ENCODE measurements around the gene CTNND2.

DNA sequence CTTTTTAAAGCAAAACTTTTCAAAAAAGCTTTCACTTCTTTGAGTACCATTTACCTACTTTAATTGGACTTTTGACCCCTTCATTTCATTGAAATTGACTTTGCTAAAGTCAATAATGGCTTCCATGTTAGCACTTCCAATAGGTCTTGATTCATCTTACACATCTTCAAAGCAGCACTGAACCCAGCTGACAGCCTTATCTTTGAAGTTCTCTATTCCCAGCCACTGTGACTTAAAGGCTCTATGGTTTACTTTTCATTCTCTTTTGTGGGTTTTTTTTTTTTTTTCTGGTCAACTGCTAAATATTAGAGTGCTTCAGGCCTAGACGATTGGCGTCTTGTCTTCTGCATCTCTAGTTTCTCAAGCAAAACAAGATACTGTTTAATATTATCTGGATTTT is 385.0 kb downstream of the CTNND2 start:
- TF ChIP-seq CTCF (IDR thresholded peaks at IDR 0.05) (no peak), POLR2A (IDR thresholded peaks at IDR 0.05) (no peak)

Measured in thyroid gland (tissue), 4 donors.